Middle frontal gyrus (tissue), 1 donor: ENCODE data around the gene ITIH4.

ENCODE experiments used
- DNase-seq: peaks from one replicate; pipeline ENCODE4 v3.0.0-alpha.2; 2015; ENCODE audit warnings: low spot score; ENCODE audit errors: extremely low spot score

ITIH4 gene

DNA sequence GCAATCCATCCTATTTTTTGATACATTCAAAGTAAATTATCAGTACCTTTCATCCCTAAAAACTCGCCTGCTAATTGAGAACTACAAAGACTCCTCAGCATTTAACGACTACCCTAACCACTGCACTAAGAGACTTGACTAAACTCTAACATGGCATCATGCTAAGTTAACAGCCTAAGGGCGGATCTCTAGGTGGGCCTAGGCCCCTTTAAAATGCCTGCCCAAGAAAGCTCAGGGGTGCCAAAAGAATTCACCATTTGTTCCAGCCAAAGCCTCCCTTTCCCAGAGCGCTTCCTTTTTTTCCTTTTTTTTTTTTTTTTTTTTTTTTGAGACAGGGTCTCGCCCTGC is 59.2 kb downstream of the ITIH4 start:
- DNase-seq, result no peak

DNA sequence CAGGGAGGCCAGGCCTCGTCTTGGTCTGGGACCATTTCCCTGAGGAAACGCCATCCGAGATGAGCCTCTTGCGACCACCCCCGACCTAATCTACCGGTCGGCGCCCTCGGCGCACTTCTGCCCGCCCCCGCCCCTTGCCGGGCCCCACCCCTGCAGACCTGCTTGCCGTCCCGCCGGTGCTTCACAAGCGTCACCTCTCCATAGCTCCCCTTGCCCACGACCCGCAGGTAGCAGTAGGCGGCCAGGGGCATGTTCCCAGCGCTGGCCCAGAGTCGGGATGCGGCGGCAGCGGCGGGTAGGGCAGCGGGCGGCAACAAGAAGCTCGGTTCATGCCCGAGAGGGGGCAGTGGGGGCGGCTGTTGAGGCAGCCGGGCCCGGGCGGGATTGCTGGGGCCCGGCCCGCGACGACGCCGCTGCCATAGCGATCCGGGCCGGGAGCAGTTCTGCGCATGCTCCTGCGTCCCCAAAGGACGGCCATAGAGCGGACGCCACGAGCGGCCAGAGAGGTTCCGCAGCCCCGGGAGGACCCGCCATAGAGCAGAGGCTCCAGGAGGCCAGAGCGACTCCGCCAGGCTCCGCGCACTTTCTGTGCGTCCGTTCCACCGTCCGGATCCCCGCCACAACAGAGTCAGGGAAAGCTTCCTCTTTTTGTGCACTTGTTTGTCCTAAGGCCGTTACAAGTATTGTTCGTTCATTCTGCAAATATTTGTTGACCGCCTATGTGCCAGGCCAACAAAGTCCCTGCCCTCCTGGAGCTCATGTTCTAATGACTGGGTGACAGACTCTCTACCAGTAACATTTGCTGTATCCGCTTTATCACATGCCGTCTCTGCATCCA is 59.8 kb downstream of the ITIH4 start, which contains the start of gene NEK4:
Gene NEK4, minus strand, starts transcription at position 445 of the 838 bp plus-strand sequence. Its CDS starts 194 bp downstream, at position 251.
- peak; percentile 87 for DNase-seq

DNA sequence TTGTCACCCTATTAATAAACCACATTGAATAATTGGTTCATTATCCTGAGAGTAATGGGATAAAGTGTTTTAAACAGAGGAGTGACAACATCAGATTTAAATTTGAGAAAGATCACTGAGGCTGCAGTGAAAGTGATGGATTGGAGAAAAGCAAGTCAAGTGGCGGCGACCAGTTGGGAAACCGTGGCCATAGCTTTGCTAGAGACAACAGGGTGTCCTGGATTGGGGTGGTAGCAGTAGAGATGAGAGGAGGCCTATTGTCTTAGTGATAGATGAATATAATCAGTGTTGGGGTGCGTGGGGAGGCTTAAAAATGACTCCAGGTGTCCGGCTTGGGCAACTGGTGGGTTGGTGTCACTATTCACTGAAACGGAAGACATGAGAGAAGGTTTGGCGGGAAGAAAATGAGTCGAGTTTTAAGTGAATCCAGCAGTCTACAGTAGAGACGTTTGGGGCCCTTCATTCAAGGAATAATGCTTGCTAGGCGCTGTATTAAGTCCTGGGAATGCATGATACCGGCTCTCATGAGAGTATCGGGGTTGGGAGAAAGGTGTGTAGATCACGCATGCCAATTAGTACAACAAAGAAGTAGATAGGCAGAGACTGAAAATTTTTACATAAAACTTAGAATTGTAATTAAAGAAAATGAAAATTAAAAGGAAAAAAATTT is 60.6 kb downstream of the ITIH4 start:
- DNase-seq, result no peak

DNA sequence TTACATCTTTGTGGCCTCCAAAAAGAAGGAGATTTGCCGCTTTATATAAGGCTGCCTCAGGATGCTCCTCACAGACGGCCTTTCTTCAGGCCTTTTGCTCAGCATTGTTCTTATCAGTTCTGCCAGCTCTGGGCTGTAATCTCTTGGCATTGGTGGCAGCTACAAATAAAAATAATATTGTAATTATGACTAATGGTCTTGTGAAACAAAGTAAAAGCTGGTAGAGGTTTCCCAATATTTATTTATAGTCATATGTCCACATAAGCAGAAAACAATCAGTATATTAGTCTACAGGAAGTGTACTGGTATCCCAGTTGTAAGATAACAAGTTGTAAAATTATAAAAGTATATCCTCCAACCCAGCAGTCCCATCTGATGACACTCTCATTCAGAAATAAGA is 67.0 kb downstream of the ITIH4 start:
- no peak for DNase-seq
